HUDEP-2 (cell line): Measurements from ENCODE around the gene WDR4.
"Not testable (repeated sequence)": the region's sequence is repeated elsewhere in the genome, so short reads cannot be mapped to it uniquely, and the experiment has no call there.

Experiments
- DNase-seq, 76 experiments: peaks; one replicate each; lab custom pipeline; 2025; ENCODE audit not compliant: unreplicated experiment in 76 of 76; lab: John Stamatoyannopoulos, UW

WDR4 gene

GRCh38 chr21:42854246-42855010 is 24.9 kb downstream of the WDR4 start:
- no peak for DNase-seq

GRCh38 chr21:42853621-42854020 is 25.7 kb downstream of the WDR4 start:
- no peak for DNase-seq

DNA sequence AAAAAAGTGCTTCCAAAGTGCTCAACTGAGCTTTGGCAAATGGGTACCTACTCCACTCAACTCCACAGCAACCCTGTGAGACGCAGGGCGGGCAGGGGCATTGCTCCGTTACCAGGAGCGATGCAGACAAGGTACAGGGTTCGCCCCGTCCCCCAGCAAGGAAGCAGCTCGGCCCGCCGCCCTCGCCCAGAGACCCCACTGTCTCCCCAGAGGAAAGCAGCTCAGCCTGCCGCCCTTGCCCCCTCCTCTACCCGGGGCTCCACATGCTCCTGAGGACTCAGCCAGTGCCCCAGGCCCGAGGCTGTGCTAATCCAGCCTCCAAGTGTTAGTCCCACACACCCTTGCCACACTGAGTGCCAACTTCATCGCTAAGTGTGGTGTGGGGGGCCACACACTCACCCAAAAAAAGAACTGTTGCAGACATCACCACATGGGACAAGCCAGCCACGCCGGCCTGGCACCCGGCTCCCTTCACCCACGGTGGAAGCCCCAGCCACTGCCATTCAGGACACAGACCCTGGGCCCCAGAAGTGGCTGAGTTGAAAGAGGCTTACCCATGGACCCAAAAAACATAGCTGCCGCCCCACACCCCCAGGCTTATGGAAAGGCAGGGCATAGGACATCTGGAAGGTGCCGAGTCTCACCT is 26.3 kb downstream of the WDR4 start:
- no peak for DNase-seq

- DNase-seq: no peak
These were observed 27.3 kb downstream of the WDR4 start for GRCh38 chr21:42851812-42852665.

GRCh38 chr21:42850866-42851391 is 28.4 kb downstream of the WDR4 start:
- DNase-seq: peak in 50 of 76 experiments; percentile 13 to 65 (median 39)

GRCh38 chr21:42850463-42850862 is 28.9 kb downstream of the WDR4 start:
- no peak for DNase-seq

DNA sequence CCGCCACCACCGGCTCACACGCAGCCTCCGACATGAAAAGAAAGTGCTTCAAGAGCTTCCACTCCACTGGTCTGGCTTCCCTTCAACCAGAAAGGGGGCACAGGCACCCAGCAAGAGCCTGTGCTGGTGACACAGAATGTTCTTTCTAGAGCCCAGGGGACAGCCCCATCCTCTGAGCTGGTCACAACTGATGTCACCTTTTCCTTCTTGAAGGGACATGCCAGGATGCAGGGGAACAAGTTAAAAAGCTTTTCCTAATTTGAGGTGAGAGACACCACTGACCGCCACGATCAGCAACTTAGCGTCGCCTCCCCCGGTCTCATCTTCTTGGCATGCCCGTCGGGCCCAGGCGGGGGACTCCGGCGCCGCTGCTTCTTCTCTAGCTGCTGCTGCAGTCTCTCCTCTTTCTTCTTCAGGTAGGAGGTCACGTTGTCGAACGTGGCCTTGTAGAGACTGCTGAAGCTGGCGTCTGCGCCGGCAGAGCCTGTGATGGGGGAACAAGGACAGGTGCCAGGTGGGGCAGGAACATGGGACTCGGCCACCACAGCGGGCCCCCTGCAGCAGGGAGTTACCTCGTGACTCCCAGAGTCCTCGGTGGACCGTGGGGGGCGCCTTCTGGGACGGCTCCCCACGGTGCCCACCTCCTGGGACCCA is 29.5 kb downstream of the WDR4 start:
- no peak for DNase-seq

- DNase-seq: no peak
These were observed 30.2 kb downstream of the WDR4 start for GRCh38 chr21:42848932-42849758.

- DNase-seq: not testable (repeated sequence)
These were observed 31.0 kb downstream of the WDR4 start for GRCh38 chr21:42848144-42848931.

DNA sequence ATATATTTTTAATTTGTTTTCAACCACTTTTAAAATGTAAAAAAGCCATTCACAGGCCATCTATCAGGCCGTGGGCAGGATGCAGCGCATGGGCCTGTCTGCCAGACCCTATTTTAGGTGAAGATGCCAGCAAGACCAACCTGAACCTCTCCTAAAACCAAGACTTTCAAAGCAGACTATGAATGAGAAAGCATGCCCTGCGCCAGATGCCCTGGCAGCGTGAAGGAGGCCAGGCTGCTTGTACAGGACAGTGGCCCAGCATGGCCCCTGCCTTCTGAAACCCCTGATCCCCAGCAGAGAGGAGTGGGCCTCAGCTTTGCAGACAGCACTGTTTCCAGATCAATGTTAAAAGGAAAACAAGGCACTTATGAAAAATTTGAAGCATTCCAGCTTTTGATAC is 31.6 kb downstream of the WDR4 start:
- DNase-seq: no peak

GRCh38 chr21:42847051-42847707 is 32.2 kb downstream of the WDR4 start:
- no peak for DNase-seq

DNA sequence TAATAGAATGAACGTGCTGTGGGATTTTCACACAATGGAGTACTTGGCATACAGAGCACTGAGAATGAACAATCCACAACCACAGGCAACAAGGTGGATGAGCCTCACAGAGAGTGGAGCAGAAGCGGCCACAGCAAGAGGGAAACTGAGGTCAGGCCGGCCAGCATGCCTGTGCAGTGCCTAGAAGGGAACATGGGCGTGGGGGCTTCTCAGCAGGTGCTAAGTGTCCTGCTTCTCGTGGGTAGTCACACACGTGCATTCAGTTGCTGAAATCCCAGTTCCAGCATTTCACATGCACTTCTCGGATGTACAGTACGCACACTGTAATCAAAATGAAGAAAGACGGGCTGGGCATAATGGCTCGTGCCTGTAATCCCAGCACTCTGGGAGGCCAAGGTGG is 33.1 kb downstream of the WDR4 start:
- no peak for DNase-seq

DNA sequence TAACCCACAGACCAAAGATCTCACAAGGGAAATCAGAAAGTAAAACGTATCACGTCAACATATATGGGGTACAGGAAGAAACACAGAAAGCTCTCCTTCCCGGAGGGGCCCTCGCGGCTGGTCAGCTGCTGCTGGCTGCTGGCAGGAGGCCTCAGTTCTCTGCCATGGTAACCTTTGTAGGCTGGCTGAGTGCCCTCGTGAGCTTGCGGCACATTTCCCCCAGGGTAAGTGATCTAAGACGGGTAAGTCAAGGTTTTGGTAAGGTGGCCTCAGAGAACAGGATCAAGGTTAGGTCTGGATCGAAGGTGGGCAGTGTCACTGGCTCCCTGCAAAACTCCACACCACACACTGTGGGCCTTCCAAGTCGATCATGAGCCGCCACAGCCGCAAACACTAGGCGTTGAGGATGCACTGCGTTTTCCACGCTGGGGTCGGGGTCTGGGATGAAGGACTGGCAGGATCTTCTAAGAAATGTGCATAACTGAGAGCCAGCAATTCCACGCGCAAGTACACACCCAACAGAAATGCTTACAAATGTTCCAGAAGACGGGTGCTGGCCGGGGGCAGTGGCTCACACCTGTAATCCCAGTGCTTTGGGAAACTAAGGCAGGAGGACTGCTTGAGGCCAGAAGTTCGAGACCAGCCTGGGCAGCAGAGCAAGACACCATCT is 33.9 kb downstream of the WDR4 start:
- DNase-seq: no peak

- DNase-seq: no peak
These were observed 34.8 kb downstream of the WDR4 start for GRCh38 chr21:42844411-42845113.

- DNase-seq: no peak
These were observed 36.3 kb downstream of the WDR4 start for GRCh38 chr21:42843056-42843455.

DNA sequence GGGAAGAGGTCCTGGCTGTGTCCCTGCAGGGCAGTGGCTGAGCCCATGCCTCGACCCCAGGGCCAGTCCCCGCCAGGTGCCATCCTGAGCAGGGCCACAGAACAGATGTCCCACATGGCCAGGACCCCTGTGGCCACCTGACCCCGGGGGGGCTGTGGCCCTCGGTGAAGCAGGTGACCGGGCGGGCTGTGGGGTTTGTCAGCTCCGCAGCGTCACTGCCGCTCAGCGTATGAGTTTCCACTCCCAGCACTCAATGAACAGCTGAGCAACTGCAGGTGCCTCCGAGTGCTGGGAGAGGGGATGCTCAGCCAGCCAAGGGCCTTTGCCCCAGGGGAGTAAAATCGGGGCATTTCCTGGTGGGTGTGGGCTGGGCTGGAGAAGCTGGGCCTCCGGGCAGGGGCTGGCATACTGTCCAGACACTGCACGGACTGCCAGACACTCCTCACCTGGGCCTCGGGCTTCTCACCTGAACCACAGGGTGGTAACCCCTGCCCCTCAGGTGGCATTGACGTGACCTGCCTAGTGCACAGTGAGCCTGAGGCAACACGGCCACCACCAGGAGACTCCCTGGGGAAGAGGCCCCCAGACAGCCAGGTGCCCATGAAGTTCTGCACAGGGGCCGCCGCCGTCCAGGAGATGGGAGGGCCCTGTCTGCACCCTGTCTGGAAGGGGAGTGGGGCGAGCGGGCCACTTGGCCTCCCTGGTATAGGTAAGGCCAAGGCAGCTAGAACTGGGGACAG is 37.3 kb downstream of the WDR4 start:
- not testable (repeated sequence) for DNase-seq
